H1 (cell line): ENCODE data around the gene VRK2.

Experiments
- BACH1 ChIP-seq: IDR thresholded peaks from 2 replicates; pipeline ENCODE4 v1.6.1; 2012; ENCODE audit warnings: low read length, improper control_type of control experiment
- CEBPB ChIP-seq: IDR thresholded peaks from 2 replicates; pipeline ENCODE4 v1.6.1; 2012; ENCODE audit warnings: low read depth, low read length
- CHD2 ChIP-seq: IDR thresholded peaks from 2 replicates; pipeline ENCODE4 v1.6.1; 2012; ENCODE audit warnings: low read length, improper control_type of control experiment
- EZH2 ChIP-seq: fragments of 200-600 bp; sonication (generic); IDR thresholded peaks from 2 replicates; pipeline ENCODE4 v1.7.1; 2012; ENCODE audit warnings: low read depth, mild to moderate bottlenecking, moderate library complexity, low read length, inconsistent platforms; ENCODE audit not compliant: severe bottlenecking
- KDM1A ChIP-seq: fragments of 200-600, 300-600 bp; sonication (generic); IDR thresholded peaks from 2 replicates; pipeline ENCODE4 v1.7.1; 2016; ENCODE audit warnings: mild to moderate bottlenecking, low read length, borderline replicate concordance
- KDM4A ChIP-seq: IDR thresholded peaks from one replicate; pipeline ENCODE4 v1.7.1; 2012; ENCODE audit warnings: low read depth, mild to moderate bottlenecking, moderate library complexity, low read length, inconsistent platforms; ENCODE audit not compliant: severe bottlenecking
- MAFK ChIP-seq: IDR thresholded peaks from 2 replicates; pipeline ENCODE4 v1.6.1; 2012; ENCODE audit warnings: low read depth, mild to moderate bottlenecking, improper control_type of control experiment, low read length
- POLR2A ChIP-seq, 2 experiments: IDR thresholded peaks; 1 replicate in 1 of 2; 2 replicates in 1 of 2; pipeline ENCODE4 v1.6.1; 2011; ENCODE audit warnings: low read depth in 2 of 2, low read length in 2 of 2, mild to moderate bottlenecking in 2 of 2; ENCODE audit errors: control extremely low read depth in 1 of 2
- POLR2AphosphoS5 ChIP-seq: IDR thresholded peaks from 2 replicates; pipeline ENCODE4 v1.6.1; 2011; ENCODE audit warnings: low read depth, low read length
- SP2 ChIP-seq: IDR thresholded peaks from 2 replicates; pipeline ENCODE4 v1.6.1; 2012; ENCODE audit warnings: mild to moderate bottlenecking, low read length, inconsistent platforms
- YY1 ChIP-seq: IDR thresholded peaks from 2 replicates; pipeline ENCODE4 v1.6.1; 2011; ENCODE audit warnings: low read depth, mild to moderate bottlenecking, low read length
- ZNF274 ChIP-seq: IDR thresholded peaks from 2 replicates; pipeline ENCODE4 v1.7.0; 2012; ENCODE audit warnings: low read length, borderline replicate concordance; ENCODE audit errors: extremely low read depth
- TF ChIP-seq, protein P1 (sequence below), 3 experiments: IDR thresholded peaks; 1 replicate in 2 of 3; 2 replicates in 1 of 3; pipeline versions ENCODE4 v1.5.1 to v1.6.1; 2011; ENCODE audit warnings: low read length in 3 of 3, mild to moderate bottlenecking in 3 of 3, inconsistent platforms in 2 of 3, low read depth in 1 of 3, moderate library complexity in 1 of 3; ENCODE audit not compliant: insufficient read depth in 1 of 3; ENCODE audit errors: control extremely low read depth in 1 of 3
- TF ChIP-seq, protein P2 (sequence below): IDR thresholded peaks from 2 replicates; pipeline ENCODE4 v1.6.1; 2011; ENCODE audit warnings: low read length, improper control_type of control experiment

DNA sequence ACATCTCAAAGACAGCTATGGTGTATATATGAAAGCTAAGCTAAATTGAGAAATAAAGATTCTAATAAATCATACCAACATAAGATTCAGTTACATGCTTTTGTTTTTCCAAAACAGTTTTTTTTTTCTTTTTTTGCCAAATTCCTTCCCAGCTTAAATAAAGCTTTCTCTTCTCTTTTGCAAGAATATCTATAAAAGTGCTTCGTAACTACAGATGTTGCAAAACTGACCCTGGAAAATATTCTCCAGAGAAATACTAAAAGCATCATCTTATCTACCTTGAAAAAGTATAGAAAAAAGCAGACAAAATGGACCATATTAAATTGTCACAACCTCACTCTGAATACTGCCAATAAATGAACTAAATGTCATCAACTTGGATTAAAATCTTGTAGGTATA is 155.8 kb downstream of the VRK2 start:
- TF ChIP-seq EZH2 (no peak), POLR2AphosphoS5 (no peak), MAFK (no peak), ZNF274 (no peak), CEBPB (no peak), POLR2A (IDR thresholded peaks at IDR 0.05; ENCODE audit: control extremely low read depth in 1 of 2, low read depth in 2 of 2, low read length in 2 of 2) (no peak), YY1 (no peak), KDM1A (no peak), KDM4A (no peak), SP2 (no peak), CHD2 (no peak), BACH1 (no peak)
- TF ChIP-seq, protein P1, sequence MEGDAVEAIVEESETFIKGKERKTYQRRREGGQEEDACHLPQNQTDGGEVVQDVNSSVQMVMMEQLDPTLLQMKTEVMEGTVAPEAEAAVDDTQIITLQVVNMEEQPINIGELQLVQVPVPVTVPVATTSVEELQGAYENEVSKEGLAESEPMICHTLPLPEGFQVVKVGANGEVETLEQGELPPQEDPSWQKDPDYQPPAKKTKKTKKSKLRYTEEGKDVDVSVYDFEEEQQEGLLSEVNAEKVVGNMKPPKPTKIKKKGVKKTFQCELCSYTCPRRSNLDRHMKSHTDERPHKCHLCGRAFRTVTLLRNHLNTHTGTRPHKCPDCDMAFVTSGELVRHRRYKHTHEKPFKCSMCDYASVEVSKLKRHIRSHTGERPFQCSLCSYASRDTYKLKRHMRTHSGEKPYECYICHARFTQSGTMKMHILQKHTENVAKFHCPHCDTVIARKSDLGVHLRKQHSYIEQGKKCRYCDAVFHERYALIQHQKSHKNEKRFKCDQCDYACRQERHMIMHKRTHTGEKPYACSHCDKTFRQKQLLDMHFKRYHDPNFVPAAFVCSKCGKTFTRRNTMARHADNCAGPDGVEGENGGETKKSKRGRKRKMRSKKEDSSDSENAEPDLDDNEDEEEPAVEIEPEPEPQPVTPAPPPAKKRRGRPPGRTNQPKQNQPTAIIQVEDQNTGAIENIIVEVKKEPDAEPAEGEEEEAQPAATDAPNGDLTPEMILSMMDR (IDR thresholded peaks at IDR 0.05; ENCODE audit: control extremely low read depth in 1 of 3, insufficient read depth in 1 of 3, low read depth in 1 of 3, low read length in 3 of 3) = no peak
- TF ChIP-seq, protein P2, sequence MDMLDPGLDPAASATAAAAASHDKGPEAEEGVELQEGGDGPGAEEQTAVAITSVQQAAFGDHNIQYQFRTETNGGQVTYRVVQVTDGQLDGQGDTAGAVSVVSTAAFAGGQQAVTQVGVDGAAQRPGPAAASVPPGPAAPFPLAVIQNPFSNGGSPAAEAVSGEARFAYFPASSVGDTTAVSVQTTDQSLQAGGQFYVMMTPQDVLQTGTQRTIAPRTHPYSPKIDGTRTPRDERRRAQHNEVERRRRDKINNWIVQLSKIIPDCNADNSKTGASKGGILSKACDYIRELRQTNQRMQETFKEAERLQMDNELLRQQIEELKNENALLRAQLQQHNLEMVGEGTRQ = no peak
